Dedifferentiated amniotic fluid mesenchymal stem cell (primary cell): ENCODE data around the gene POLR1H.

Source experiments
- DNase-seq: peaks from one replicate; pipeline ENCODE4 v3.0.0-alpha.2; 2016; ENCODE audit errors: extremely low spot score

POLR1H gene

GRCh38 chr6:30061858-30062458, 893 bp downstream of the POLR1H start:
- no peak for DNase-seq

DNA sequence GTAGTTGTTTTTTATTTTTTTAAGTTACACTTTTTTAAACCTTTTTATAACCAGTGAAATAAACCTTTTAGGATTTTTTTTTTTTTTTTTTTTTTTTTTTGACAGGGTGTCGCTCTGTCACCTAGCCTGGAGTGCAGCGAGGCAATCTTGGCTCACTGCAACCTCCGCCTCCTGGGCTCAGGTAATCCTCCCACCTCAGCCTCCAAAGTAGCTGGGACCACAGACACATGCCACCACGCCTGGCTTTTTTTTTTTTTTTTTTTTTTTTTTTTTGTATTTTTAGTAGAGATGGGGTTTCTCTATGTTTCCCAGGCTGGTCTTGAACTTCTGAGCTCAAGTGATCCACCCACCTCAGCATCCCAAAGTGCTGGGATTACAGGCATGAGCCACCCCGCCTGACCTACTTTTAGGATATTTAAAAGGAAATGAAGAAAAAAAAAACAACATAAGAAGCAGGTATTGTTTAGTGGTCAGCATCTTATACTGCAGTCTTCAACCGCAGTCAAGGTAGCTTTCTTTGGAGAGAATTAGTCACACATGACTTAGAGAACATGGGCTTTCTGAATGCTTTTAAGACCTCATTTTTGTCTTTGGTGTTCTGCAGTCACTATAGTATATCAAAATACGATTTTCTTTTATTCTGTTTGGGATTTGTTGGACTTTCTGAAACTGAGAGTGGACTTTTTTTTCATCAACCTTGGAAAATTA, 1.6 kb downstream of the POLR1H start:
- DNase-seq: no peak

- no peak for DNase-seq
These were observed 2.2 kb downstream of the POLR1H start for GRCh38 chr6:30063315-30063714.

GRCh38 chr6:30066082-30066481, 5.0 kb downstream of the POLR1H start:
- no peak for DNase-seq

DNA sequence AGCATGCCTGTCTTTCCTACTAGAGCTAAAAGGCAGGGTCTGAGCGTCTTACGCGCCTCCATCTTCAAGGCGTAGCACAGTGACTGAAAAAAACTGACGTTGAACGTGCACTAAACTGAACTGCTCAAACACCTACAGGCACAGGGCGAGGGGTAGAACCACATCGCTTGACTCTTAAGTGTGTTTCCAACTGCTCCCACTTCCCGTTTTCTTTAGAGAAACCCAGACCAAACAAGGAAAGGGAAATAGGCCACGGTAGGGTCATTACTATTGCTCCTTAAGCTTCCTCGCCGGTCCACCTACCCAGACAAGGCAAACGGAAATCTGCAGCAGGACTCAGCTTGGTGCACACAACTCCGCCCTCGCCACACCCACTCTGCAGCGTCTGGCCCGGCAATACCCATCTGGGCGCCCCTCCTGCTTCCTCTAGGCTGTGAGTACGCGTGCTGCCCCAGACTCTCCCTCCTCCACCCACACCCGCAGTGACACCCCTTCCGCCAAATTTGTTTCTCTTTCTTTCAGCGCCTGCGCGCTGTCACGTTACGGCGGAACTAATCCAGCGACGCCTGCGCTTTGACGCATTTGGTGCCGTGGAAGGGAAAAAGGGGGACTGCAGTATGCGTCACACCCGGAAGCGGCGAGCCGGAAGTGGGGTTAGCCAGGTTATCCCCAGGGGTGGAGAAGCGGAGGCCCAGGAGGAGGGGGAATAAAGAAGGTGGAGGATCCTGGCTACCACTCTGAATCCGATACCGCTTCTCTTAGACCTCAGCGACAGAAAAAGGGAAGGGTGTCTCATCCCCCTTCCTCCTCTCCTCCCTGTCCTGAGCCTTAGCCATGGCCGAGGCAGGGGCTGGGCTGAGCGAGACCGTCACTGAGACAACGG, 5.8 kb downstream of the POLR1H start, which contains the start of gene PPP1R11:
Gene PPP1R11 (plus strand): TSS at position 622 of the 883 bp plus-strand sequence. CDS start 213 bp downstream, at position 835.
- peak; percentile 99 for DNase-seq

DNA sequence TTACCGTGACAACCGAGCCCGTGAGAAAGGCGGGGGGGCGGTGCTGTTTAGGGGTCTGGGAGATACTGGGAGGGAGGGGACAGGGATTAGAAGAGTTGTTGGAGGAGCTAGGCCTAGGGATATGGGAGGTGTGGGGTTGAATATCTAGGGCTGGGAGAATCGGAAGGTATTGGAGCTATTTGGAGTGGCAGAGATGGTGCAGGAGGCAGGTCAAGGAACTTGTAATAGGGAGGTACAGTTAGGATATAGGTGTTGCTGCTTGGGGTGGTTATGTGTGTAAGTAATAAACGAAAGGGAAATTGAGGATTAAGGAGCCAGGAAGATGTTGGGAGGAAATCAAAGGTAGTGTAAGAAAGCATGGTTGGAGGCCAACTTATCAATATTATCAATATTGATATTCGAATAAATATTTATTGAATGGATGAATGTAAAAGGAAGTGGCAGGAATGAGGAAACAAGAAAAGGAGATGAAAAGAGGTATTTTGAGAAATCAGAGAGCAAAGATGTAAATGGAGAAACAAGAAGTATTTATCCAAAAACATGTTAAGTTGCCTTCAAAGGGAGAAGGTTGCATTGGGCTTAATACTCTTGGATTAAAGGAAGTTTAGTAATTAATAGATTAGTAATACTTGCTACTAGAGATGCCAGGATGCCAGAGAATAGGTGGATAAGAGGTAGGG, 6.5 kb downstream of the POLR1H start:
- DNase-seq: no peak

DNA sequence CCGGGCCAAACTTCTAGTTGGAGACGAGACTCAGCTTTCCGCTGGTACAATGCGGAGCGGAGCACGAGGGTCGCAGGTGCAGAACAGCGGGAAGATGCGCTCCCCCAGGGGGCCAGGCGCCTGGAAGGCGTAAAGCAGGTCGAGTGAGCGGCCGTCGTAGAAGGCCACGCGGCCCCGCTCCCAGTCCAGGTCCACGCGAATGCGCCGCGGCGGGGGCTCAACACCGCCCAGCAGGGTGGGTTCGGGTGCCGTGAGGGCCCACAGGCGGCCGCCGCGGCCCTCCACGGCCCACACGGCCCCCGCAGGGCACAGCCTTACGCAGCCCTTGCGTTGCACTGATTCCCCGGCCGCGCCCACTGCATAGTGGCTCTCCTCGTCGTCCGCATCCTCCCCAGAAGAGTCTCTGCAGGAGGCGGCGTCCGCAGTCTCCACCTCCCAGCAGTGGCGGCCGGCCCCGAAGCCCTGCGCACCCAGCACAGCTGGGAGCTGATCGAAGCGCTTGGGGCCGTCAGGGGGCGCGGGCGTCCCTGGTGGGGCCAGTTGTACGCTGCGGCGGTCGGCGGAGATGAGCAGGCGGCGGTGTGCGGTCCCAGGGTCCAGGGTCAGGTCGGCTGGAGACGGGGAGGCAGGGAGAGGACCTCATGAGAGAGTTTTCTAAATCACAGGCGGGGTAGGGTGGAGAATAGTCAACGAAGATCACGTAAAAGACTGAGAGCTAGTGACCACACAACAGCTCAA, 10.2 kb downstream of the POLR1H start:
- DNase-seq: no peak

DNA sequence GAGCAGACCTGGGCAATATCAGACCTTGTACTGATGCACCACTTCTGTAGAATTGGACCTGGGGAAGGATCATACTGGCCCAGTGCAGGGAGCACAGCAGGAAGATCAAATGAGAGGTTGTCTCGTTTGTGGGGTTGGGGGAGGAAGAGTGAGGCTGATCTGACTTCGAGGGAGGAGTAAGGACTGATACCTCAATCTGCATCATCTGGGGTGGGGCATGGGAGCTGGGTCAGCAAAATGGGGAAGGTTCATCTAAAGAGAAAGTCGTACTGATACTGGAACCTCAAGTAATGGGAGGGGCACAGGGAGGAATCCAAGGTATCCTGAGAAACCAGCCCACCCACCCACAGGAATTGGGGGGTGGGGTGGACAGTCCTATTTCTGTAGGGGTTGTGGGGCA, 10.8 kb downstream of the POLR1H start:
- no peak for DNase-seq

DNA sequence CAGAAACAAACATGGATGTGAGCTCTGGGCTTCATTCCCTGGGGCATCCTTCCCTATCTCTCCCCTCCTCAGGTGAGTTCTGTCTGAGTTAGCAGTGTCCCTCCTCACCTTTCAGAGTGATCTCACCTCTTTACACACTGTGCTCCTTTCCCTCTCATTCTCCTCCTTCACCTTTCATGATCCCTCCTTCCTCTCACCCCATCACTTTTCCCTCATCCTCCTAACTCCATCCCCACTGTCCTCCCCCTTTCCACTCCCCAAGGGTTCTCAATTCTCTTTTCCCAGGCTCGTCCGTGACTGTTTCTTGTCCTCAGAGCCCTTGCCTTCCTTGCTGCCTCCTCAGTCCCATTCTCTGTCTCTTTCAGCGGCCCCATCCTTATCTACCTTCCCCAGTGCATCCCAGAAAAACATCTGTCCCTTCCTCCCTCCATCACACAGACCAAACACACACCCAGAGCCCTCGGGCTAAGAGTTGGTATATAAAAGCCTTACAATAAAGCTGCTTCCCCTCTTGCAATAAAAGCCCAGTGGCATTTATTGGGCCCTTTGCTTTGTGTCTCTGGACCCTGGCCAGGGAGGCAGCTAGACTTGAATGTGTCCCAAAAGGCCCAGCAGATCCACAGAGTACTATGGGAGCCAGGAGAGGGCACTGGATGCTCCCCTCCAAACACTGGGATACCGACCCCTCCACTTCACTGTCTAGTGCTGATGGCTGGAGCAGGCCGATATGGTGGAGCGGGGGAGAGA, 12.6 kb downstream of the POLR1H start:
- no peak for DNase-seq

GRCh38 chr6:30074331-30075093, 13.4 kb downstream of the POLR1H start:
- DNase-seq: no peak

DNA sequence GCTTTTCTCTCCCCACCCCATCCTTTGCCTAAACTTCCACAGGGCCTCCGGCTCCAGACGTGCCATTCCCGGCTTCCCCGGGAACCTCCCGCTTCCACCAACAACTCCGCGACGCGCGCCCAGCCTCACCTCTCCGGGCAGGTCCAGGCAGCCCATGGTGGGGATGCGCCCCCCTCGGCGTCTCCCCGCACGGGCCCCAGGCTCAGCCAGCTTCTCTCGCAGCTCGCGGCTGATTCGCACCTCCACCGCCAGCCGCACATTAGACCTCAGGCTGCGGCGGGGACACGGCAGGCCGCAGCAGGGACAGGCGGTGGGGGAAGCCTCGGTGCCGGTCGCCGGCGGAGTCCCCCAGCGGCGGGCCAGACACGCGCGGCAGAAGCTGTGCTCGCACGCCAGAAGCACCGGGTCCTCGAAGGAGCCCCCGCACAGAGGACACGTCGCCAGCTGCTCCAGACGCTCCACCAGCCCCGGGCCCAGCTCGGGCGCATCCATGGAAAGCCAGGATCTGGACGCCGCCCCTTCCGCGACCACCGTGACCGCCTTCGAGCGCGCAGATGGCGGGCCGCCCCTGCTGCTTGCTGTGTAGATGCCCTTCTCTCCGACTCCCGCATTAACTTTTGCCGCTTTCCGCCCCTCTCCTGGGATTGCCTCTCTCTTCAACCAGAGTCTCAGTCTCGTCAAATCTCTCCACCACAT, 14.2 kb downstream of the POLR1H start, which contains the start of gene RNF39:
Gene RNF39 (minus strand): TSS at position 676 of the 696 bp plus-strand sequence. CDS start 184 bp downstream, at position 492.
- no peak for DNase-seq

DNA sequence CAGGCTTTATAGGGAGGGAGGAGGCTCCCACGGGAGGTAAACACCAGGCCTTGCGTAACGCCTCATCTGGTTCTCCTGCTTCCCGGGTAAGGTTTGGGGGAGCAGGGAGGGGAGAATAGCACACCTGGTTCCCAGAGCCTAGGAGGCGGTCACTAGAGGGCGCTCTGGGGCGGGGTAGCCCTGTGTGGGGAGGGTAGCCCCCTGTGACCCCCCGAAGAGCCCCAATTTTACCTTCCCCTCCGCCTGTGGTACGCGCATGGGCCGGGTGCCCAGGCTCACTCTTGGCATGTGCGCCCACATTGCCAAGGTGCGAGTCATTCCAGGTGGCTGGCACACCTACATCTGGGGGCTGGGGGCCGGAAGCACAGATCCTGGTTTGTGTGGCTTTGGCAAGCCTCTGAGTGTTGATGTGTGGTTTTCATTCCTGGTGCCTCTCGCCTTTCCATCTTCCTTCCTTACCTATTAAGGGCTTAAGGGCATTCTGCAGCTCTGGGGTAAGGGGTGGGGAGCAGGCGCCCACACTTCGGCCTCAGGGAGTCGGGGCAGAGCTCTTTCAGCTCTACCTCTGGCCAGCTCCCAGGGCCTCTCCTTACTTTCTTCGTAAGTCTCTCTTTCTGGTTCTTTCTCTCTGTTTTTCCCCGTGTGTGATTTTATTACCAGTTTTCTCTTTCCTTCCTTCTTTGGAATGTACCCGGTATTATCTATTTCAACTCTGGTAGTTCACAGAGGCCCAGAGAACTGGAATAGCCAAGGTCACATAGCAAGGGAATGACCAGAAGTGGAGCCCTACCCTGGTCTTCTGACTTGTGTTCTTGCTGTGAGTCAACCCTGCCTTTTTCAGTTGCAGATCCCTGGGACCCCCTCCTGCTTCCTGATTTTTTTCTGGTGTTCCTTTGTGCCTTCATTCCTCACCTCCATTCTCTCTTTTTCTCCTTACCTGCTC, 15.0 kb downstream of the POLR1H start:
- DNase-seq: no peak

DNA sequence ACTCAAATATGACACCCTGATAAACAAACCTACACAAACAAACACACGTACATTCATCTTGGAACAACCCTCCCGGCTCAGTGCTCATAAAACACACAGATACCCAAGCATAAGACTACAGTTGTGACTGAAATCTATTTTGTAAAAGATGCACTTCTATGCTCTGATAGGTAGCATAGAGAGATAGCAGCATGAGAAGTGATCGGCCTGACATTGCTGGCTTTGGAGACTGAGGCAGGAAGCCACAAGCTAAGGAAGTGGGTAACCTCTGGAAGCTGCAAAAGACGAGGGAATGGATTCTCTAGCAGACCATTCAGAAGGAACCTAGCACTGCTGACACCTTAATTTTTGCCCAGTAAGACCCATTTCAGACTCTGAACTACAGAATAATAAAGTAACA, 16.2 kb downstream of the POLR1H start:
- DNase-seq: no peak

- DNase-seq: no peak
These were observed 26.8 kb downstream of the POLR1H start for GRCh38 chr6:30087876-30088275.

DNA sequence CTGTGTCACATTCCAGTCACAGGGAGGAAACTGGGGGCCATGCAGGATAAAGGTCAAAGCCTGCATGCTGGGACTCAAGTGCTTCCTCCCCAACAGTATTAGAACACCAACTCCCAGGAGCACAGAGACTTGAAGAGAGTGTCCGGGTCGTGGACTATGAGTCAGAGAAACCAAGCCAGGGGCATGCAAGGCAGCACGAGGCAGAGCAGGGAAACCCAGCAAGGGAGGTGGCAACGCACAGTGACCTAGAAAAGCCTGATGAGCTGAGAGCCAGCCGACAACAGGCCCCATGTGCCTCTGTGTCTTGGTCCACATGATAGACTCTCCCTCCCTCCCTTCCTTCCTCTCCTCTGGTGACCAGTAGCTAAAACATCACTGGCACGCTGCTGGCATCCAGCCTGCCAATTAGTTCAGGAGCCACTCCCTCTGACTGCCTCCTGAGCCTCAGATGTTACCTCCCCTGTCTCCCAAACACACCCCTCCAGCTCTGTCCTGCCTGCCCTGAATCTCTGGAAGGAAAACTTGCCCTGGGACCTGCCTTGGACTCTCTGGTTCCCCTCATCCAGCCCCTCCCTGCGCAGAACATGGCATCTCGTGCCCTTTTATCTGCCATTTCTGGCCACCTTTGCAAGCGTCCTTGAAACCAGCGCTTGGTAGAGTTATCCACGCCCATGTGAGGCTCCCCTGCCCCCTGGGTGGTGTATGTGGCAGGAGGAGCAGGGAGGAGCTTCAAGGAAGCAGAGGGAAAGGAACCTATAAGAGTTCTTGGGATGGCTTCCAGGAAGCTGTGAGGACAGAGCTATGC, 30.7 kb downstream of the POLR1H start:
- peak; percentile 54 for DNase-seq

GRCh38 chr6:30092852-30093543, 31.9 kb downstream of the POLR1H start:
- DNase-seq: no peak
